HG03095 (cell line): ENCODE data around the gene ANXA7.
"Not testable (repeated sequence)": the region's sequence is repeated elsewhere in the genome, so short reads cannot be mapped to it uniquely, and the experiment has no call there.

ENCODE experiments used
- ATAC-seq: cut with Tn5 transposase; IDR thresholded peaks from one replicate; pipeline ENCODE4 v1.9.1; 2021; ENCODE audit warnings: moderate library complexity; ENCODE audit not compliant: unreplicated experiment

Gene ANXA7

GRCh38 chr10:73408061-73408460 is 5.8 kb downstream of the ANXA7 start:
- ATAC-seq = no peak

- no peak for ATAC-seq
These were observed 6.4 kb downstream of the ANXA7 start for GRCh38 chr10:73407495-73407894.

- ATAC-seq = no peak
These were observed 7.0 kb downstream of the ANXA7 start for GRCh38 chr10:73406846-73407245.

DNA sequence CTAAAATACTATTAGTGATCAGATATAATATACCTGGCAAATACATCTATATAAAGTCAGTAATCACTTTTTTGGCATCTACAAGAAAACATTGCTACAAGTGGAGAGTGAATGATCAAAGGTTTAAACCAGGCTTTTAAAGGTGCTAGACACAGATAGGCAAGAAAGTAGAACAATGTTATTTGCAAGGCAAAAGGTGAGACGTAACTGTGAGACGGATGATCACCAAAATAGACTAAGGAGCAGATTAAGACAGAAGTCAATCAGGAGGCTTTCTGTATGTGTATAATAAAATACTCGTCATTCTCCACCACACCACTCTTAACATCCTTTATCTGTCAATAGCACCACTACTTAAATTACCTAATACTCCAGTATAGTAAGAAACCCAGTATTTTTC is 8.3 kb downstream of the ANXA7 start:
- no peak for ATAC-seq

DNA sequence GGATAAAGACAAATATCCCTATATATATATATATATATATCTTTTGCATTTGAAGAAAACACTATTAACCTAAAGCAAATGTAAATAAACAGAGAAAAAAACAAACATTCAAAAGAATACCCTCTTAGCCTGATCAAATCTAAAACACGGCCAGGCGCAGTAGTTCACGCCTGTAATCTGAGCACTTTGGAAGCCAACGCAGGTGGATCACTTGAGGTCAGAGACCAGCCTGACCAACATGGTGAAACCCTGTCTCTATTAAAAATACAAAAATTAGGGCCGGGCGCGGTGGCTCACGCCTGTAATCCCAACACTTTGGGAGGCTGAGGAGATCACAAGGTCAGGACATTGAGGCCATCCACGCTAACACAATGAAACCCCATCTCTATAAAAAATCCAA is 9.2 kb downstream of the ANXA7 start:
- ATAC-seq = no peak

- no peak for ATAC-seq
These were observed 12.2 kb downstream of the ANXA7 start for GRCh38 chr10:73401636-73402035.

DNA sequence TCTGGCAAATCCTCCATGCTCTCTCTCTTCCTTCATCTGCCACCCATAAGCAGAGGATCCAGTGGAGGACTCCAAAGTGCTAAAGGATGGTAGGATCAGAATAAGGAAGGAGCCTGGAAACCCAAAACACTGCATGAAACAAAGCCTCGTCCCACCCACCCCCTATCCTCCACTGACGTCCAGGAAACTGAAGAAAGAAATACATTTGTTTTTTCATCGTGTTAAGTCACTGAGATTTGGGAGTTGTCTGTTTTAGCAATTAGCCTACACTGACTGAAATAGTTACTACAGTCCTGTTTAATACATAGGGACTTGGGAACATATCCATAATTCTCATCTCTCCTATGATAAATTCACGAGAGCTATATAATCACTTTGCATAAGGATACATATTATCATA is 14.8 kb downstream of the ANXA7 start:
- no peak for ATAC-seq

GRCh38 chr10:73398024-73398423 is 15.8 kb downstream of the ANXA7 start:
- ATAC-seq = no peak

DNA sequence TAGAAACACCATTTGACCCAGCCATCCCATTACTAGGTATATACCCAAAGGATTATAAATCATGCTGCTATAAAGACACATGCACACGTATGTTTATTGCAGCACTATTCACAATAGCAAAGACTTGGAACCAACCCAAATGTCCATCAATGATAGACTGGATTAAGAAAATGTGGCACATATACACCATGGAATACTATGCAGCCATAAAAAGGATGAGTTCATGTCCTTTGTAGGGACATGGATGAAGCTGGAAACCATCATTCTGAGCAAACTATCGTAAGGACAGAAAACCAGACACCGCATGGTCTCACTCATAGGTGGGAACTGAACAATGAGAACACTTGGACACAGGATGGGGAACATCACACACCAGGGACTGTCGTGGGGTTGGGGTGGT is 19.5 kb downstream of the ANXA7 start:
- ATAC-seq = not testable (repeated sequence)

DNA sequence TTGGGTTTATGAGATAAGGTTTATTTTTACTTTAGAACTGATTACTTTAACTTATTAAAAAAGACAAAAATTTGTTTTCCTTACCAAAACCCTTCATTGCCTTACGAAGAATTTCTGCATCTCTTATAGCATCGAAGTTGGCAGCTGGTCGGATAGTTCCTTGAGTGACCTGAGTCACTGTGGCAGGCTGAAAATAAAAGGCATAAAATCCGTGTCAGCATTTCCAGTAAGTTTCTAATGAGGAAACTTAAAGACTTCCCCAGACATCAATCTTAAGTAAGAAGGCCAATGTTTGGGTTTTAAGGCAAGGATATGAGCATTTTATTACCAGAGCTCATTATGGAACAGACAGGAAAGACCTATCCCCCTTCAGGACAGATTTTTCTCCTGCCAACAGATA is 25.6 kb downstream of the ANXA7 start:
- ATAC-seq = no peak

GRCh38 chr10:73386583-73386982 is 27.3 kb downstream of the ANXA7 start:
- ATAC-seq = no peak

- no peak for ATAC-seq
These were observed 34.7 kb downstream of the ANXA7 start for GRCh38 chr10:73379064-73379748.

DNA sequence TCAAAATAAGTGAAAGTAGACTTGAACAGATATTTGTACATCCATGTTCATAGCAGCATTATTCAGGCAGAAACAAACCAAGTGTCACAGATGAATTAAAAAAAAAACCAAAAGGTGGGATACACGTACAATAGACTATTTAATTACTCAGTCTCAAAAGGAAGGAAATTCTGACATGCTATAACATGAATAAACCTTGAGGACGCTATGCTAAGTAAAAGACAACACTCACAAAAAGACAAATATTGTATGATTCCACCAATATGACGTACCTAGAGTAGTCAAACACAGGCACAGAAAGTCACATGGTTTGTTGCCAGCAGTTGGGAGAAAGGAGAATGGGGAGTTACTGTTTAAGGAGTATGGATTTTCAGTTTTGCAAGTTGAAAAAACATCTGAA is 37.2 kb downstream of the ANXA7 start:
- ATAC-seq = no peak

GRCh38 chr10:73368238-73368637 is 45.6 kb downstream of the ANXA7 start:
- ATAC-seq = no peak

DNA sequence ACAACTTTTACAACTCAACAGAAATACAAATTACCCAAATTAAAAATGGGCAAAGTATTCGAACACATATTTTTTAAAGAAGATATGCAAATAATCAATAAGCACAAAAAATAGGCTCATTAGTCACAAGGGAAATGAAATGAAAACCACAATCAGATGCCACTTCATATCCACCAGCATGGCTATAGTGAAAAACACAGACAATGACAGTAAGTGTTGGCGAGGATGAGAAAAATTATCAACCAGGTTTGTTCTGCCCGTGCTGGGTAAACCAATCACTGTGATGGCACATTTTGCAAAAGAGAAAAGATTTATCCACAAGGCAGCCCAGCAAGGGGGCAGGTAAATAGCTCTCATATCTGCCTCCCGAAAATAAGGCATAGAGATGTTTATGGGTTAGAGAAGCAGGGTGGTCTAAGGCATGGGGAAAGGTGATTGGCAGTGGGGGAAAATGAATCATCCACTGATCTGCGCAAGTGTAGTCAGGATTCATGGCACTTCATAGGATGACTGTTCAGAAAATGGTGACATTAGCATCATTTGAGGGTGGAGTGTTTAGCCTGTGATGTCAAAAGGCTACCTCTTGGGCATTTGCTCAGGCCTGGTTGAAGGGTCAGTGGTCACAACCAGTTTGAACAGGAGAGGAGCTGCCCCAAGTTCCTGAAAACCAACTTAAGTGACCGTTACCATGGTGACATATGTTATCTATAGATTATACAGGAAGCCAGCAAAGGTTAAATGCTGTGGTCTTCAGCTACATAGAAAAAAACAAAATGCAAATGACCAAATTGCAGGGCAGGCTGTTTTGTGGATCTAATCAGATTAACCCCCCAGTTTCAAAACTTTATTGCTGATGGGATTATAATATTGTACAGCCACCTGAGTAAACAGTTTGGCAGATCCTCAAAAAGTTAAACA is 47.2 kb downstream of the ANXA7 start:
- ATAC-seq = no peak

DNA sequence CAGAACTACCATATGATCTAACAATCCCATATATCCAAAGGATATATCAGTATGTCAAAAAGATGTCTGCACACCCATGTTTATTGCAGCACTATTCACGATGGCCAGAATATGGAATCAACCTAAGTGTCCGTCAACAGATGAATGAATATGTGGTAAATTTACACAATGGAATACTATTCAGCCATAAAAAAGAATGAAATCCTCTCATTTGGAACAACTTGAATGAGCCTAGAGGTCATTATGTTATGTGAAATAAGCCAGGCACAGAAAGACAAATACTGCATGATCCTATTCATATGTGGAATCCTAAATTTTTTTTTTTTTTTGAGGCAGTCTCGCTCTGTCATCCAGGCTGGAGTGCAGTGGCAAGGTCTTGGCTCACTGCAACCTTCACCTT is 48.9 kb downstream of the ANXA7 start:
- ATAC-seq = no peak

- no peak for ATAC-seq
These were observed 54.4 kb downstream of the ANXA7 start for GRCh38 chr10:73359492-73359891.

DNA sequence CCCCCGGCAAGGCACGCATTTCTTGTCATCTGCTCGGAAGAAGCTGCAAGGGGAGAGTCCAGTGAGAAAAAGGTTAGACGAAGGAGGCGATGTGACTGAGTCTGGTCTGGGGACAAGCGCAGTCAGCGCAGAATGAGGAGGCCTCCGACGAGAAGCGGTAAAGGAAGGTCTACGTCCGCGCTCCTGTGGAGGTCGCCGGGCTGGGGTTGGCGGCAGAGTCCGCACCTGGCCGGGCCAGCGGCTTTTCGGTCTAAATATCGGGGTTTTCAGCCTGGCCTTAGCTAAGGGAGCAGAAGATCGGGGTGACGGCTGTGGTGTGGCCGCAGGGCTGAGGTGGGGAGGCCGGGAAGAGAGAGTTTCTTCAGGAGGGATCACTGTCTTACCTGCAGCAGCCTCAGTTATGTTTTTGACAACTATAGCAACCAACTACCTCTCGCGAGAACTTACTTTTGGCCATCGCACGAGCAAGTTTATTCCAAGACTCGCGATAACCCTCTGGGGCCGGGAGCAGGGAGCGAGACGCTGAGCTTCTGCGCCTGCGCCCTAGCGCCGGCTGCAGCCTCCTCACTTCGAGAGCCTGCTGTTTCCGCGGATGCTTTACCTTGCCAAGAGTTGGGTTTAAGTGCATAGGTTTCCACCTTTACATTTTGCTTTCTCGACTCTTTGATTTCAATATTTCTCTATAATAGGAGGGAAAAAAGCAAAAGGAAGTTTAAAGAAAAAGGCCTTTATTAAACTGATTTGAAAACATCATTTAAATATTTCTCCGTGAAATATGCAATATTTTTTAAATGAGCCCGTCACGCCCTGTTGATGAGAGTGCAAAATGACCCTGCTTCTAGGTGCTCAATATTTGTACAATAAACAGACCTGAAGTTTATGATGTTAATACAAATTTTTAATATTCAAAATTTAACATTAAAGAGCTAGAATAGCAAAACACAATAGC is 55.3 kb downstream of the ANXA7 start, which contains the start of gene CFAP70:
Gene CFAP70 (minus strand): TSS at position 534 of the 949 bp plus-strand sequence. CDS start 4,068 bp downstream, outside the sequence.
- peak; percentile 80 for ATAC-seq

DNA sequence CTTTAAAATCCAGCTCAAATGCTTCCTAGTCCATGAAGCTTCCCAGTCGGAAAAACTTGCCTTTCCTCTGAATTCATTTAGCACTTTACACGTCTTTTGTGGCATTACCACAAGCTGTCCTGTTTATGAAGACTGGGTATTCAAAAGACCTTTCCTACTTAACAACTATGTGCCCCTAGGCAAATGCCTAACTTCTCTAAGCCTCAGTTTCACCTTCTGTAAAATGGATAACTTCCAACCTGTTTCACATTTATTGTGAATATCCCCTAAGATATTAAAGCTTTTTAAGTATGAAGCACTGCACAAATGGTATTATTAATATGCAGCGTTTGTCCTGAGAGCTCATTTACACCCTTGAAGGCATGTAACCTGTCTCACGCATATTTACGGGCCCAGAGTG is 56.0 kb downstream of the ANXA7 start:
- ATAC-seq = no peak

GRCh38 chr10:73357166-73357565 is 56.7 kb downstream of the ANXA7 start:
- ATAC-seq = no peak

GRCh38 chr10:73344269-73344668 is 69.6 kb downstream of the ANXA7 start:
- no peak for ATAC-seq
